NCI-H345 treated with DMSO at 0.1 percent for 48 hours (cell line): ENCODE measurements around the gene DAP.
"Not testable (repeated sequence)": the region's sequence is repeated elsewhere in the genome, so short reads cannot be mapped to it uniquely, and the experiment has no call there.

ENCODE experiments used
- DNase-seq: peaks from one replicate; lab custom pipeline; 2025; ENCODE audit not compliant: unreplicated experiment; lab: John Stamatoyannopoulos, UW

DAP gene

GRCh38 chr5:10735569-10736276 lies 25.3 kb downstream of the DAP start:
- no peak for DNase-seq

DNA sequence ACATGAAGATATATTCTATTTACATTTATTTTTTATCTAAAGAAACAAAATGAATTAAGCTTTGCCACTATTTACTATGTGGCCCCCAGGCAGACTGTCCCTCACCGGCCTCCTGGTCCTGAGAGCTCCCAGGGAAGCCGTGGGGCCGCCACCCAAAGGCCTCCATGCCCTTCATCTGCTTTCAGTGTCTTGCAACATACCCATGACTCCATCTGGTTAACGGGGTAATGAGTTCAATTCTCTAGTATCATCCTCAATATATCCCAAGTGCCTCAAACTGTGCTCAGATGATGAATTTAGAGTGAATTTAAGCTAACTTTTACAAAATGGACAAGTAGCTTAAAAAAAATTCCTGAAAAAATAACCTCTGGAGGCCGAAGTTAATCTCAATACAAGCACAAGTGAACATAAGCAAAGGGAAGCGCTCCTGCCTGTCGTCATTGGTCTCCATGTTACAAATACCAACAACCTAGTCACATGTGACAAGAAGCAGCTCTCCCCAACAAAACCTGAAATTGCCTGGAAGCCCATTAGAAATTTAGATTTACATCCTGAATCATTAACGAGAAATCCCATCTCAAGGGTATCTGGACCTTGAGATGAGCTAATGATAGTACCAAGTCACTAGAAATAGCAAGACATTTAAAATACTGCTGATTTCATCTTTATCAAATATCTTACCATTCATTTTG lies 26.1 kb downstream of the DAP start:
- DNase-seq = no peak

GRCh38 chr5:10734037-10734709 lies 26.9 kb downstream of the DAP start:
- no peak for DNase-seq

DNA sequence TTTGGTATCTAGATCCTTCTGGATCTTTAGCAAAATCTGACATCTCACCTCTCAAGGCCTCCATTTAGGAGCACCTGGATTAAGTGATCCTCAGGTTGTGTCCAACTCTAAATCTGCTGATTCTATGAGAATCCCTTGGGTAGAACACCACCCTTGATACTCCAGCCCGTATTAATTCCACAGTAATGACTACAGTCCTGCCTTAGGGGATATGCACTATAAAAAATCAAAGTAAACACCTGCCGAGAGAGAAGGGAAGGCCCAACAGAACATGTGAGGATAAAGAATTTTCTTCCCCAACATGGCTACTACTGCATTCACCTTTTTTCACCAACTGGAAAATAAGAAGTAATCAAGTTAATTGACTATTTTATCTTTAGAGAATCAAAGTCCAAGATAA lies 27.6 kb downstream of the DAP start:
- no peak for DNase-seq

DNA sequence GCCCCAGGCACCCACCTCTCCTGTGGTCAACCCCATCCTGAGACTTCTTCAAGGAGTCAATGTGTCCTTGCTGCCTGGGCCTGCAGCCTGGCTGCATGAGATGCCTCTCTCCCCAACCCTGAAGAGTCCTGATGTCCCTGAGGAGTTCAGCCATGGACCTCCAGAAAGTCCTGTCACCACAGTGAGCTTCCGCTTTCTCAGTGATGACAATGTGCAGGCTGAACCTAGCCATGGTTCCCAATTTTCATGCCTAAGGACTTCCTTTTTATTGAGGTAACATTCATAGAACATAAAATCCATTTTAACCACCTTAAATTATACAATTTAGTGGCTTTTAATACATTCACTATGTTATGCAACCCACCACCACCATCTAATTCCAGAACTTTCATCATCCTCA lies 29.1 kb downstream of the DAP start:
- no peak for DNase-seq

DNA sequence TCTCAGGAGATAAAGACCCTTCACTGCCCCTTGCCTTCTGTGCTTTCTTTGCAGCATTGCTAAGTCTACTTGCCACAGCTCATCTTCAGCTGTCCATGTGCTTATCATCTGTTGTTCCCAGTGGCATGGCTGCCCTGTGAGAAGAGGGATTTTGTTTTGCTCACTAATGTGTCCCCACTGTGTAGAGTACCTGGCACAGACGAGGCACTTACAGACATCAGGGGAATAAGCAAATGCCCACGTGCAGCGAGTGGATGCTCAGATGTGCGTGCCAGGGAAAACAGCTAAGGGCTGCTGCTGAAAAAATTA lies 31.0 kb downstream of the DAP start:
- DNase-seq = no peak

- DNase-seq = no peak
These were observed 31.6 kb downstream of the DAP start for GRCh38 chr5:10729320-10730042.

GRCh38 chr5:10728679-10729078 lies 32.4 kb downstream of the DAP start:
- DNase-seq = no peak

- DNase-seq = no peak
These were observed 33.2 kb downstream of the DAP start for GRCh38 chr5:10727861-10728260.

DNA sequence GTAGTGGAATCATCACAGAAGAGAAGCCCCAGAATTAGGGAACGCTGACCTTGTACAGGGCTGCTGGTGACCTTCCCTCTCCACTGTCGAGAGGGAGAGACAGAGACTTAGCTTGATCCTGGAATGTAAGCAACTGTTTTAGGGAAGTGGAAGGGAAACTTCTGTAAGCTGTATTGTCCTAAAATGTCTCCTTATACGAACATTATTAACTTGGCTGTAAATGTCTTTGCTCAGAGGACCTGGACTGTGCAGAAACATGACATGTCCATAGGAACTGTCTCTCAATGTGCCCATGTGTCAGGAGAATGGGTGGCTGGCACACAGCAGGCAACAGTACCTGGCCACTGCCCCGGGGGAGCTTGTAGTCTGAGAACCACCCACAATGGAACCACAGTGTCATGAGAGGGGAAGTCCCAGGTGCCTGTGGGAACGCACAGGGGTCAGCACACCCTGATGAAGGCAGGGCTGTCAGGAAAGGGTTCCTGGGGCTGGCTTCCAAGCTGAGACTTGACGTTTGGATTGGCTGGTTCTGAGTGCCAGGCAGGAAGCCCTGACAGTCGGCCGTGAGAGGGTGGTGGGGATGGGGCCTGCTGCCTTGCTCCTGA lies 34.0 kb downstream of the DAP start:
- DNase-seq = no peak

DNA sequence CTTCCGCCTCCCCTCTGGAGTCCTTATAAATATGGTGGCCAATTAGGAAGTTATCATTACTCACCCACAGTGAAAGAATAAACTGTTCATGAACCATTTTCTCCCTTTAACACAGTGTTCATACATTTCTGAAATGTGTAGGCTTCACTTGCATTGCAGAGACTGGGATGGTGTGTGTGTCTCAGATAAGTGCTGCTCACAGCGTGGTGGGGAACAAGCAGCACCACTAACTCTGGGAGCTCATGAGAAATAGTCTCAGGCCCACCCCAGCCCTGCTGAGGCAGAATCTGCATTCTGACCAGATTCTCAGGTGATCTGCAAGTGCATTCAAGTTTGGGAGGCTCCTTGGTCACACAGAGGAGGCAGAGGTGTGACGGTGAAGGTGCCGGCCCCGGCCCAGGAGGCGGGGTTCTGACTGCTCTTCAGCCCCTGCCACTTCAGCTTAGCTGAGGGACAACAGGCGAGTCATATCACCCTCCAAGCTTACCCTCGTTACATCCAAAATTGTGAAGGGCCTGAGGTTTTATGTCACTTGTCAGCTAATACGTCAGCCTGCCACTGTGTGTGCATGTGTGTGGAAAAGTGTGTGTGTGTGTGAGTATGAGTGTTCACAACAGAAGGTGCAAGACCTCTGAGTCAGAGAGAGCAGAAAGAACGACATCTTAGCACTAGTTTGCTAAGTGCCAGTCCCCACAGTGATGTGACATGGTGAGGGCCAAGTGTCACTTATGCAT lies 34.7 kb downstream of the DAP start:
- DNase-seq = no peak

GRCh38 chr5:10725636-10726035 lies 35.4 kb downstream of the DAP start:
- no peak for DNase-seq

- DNase-seq = no peak
These were observed 36.1 kb downstream of the DAP start for GRCh38 chr5:10724781-10725507.

GRCh38 chr5:10723514-10723913 lies 37.5 kb downstream of the DAP start:
- no peak for DNase-seq

GRCh38 chr5:10720766-10721165 lies 40.3 kb downstream of the DAP start:
- DNase-seq = not testable (repeated sequence)

DNA sequence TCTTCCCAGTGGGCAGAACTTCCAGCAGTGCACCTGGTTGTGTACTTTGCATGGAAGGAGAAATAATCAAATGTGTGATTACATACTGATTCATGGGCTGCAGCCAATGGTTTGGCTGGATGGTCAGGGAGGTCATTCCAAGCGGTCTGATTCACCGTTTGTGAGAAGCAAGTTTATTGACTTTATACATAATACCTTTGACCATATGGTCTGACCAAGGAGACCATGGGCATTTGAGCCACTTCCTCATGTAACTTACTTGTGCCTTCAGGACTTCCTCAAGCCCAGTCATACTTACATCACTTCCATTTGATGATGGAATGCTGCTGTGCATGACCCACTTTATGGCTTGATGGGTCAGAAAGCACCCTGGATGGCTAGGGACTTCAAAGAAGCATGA lies 41.1 kb downstream of the DAP start:
- no peak for DNase-seq

DNA sequence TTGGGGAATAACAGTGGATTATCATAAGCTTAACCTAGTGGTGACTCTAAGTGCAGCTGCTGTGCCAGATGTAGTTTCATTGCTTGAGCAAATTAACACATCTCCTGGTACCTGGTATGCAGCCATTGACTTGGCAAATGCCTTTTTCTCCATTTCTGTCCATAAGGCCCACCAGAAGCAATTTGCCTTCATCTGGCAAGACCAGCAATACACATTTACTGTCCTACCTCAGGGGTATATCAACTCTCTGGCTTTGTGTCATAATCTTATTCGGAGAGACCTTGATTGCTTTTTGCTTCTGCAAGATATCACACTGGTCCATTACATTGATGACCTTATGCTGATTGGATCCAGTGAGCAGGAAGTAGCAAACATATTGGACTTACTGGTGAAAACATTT lies 42.4 kb downstream of the DAP start:
- not testable (repeated sequence) for DNase-seq

GRCh38 chr5:10716825-10717224 lies 44.2 kb downstream of the DAP start:
- not testable (repeated sequence) for DNase-seq

DNA sequence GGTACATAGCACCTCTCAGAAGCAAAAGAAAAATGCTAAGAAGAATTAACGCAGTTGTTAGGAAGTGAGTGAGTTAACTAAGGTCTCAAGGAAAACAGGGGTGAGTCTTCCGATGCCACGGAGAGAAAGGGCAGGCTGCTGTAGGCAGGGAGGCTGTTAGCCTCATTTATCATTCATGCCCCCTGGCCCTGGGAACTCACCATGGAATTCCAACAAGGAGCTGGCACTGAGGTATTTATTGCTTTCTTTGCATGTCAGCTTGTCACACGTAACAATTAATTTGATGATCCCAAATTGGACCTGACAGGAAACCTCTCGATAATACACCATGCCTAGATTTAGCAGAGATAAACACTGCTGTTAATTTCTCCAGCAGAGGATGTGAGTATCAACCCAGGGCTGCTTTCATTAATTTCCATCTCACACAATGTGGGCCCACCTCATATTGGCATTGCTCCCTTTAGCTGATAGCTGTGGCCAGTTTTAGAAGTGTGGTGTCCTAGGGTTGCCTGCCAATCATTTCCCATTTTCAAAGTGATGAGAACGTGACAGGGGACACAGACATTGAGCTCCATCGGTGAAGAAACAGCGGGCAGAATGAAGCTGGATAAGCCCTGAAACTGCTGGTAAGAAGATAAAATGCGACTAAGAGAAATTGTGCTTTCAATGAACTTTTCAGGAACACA lies 45.3 kb downstream of the DAP start:
- DNase-seq = no peak
